Measurements from ENCODE around the gene ARHGAP8.

DNA sequence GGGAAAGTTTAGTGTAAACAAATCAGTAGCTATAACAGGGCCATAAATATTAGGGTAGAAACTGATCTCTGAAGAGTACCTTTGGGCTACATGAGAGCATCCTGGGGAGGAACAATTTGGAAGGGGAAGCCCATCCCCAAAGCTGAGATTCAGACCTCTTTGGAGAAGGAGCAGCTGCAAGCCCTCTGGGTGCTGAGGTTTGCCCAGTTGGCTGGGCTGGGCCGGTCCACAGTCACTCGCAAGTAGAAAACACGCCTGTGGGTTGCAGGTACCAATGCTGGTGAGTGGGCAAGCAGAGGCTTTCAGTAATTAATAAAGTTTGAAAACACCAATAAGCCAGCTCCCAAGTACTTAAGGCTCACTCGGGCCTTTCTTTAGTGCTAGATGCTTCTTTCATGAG lies 124.5 kb downstream of the ARHGAP8 start:
- no peak for TF ChIP-seq CEBPB (IDR thresholded peaks at IDR 0.05; ENCODE audit: borderline replicate concordance, low read depth, low read length)
- no peak for TF ChIP-seq DNMT1 (CRISPR knock-in tag; IDR thresholded peaks at IDR 0.05)
- TF ChIP-seq ZNF616 (CRISPR knock-in tag; IDR thresholded peaks at IDR 0.05; ENCODE audit: low read depth) = no peak
- TF ChIP-seq SP4 (CRISPR knock-in tag; IDR thresholded peaks at IDR 0.05) = no peak
- TF ChIP-seq, protein P1, sequence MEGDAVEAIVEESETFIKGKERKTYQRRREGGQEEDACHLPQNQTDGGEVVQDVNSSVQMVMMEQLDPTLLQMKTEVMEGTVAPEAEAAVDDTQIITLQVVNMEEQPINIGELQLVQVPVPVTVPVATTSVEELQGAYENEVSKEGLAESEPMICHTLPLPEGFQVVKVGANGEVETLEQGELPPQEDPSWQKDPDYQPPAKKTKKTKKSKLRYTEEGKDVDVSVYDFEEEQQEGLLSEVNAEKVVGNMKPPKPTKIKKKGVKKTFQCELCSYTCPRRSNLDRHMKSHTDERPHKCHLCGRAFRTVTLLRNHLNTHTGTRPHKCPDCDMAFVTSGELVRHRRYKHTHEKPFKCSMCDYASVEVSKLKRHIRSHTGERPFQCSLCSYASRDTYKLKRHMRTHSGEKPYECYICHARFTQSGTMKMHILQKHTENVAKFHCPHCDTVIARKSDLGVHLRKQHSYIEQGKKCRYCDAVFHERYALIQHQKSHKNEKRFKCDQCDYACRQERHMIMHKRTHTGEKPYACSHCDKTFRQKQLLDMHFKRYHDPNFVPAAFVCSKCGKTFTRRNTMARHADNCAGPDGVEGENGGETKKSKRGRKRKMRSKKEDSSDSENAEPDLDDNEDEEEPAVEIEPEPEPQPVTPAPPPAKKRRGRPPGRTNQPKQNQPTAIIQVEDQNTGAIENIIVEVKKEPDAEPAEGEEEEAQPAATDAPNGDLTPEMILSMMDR (CRISPR knock-in tag; IDR thresholded peaks at IDR 0.05) = no peak
- TF ChIP-seq, protein P2, sequence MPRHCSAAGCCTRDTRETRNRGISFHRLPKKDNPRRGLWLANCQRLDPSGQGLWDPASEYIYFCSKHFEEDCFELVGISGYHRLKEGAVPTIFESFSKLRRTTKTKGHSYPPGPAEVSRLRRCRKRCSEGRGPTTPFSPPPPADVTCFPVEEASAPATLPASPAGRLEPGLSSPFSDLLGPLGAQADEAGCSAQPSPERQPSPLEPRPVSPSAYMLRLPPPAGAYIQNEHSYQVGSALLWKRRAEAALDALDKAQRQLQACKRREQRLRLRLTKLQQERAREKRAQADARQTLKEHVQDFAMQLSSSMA (CRISPR knock-in tag; IDR thresholded peaks at IDR 0.05) = no peak
- no peak for TF ChIP-seq ARNT (IDR thresholded peaks at IDR 0.05)
- TF ChIP-seq, protein P3, sequence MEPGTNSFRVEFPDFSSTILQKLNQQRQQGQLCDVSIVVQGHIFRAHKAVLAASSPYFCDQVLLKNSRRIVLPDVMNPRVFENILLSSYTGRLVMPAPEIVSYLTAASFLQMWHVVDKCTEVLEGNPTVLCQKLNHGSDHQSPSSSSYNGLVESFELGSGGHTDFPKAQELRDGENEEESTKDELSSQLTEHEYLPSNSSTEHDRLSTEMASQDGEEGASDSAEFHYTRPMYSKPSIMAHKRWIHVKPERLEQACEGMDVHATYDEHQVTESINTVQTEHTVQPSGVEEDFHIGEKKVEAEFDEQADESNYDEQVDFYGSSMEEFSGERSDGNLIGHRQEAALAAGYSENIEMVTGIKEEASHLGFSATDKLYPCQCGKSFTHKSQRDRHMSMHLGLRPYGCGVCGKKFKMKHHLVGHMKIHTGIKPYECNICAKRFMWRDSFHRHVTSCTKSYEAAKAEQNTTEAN (CRISPR knock-in tag; conservative IDR thresholded peaks at IDR 0.05) = no peak
